HG03354 (cell line): ENCODE measurements around the gene COL1A1.
A peak's percentile ranks its signal among the peaks of the same experiment; 100 is the strongest.

Experiments
- ATAC-seq: cut with Tn5 transposase; IDR thresholded peaks from one replicate; pipeline ENCODE4 v1.9.1; 2021; ENCODE audit warnings: mild to moderate bottlenecking; ENCODE audit not compliant: unreplicated experiment, poor library complexity, severe bottlenecking

The COL1A1 gene

GRCh38 chr17:50203604-50204345 lies 2.3 kb upstream of the COL1A1 start:
- ATAC-seq: no peak

GRCh38 chr17:50203086-50203485 lies 1.7 kb upstream of the COL1A1 start:
- no peak for ATAC-seq

DNA sequence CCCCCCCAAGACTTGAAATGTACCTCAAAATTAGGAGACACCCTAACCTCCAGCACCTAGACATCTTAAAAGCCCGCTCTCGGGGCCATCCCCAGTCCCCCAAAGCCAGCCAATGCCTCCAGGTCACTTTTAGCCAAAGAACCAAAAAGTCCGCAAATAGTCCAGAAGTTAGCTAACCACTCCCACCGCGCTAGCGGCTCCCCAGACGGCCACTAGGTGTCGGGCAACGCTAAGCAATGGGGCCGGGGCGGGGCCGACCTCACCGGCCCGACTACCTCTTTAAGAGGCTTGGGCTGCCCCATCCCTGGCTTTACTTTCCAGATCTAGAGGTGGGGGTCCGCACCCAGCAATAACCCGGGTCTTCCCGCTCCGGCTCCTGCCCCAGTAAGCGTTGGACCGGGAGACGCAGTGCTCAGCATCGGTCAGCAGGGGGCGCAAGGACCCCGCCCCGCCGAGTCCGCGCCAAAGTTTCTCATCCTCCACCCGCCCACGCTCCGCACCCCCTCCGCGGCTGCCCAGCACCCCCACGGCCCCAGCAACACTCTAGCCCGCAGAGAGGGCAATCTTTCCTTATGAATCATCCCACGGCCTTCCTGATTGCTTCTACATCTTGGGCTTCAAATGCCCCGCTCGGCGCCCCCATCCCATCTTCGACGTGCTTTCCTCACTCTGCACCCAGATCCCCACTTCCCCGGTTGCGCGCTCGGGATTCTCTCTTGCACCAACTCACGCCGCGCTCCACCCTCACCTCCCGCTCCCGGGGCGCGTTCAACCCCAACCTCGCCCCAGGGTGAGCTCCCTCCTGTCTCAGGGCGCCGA lies 765 bp downstream of the COL1A1 start:
- peak; percentile 66 for ATAC-seq

GRCh38 chr17:50199803-50200456 lies 1.5 kb downstream of the COL1A1 start:
- peak; percentile 45 for ATAC-seq

- no peak for ATAC-seq
Measured at GRCh38 chr17:50199211-50199802, 2.1 kb downstream of the COL1A1 start.

- ATAC-seq: no peak
Measured at GRCh38 chr17:50198026-50198669, 3.3 kb downstream of the COL1A1 start.

- no peak for ATAC-seq
Measured at GRCh38 chr17:50196826-50197225, 4.6 kb downstream of the COL1A1 start.

- no peak for ATAC-seq
Measured at GRCh38 chr17:50196036-50196435, 5.4 kb downstream of the COL1A1 start.

DNA sequence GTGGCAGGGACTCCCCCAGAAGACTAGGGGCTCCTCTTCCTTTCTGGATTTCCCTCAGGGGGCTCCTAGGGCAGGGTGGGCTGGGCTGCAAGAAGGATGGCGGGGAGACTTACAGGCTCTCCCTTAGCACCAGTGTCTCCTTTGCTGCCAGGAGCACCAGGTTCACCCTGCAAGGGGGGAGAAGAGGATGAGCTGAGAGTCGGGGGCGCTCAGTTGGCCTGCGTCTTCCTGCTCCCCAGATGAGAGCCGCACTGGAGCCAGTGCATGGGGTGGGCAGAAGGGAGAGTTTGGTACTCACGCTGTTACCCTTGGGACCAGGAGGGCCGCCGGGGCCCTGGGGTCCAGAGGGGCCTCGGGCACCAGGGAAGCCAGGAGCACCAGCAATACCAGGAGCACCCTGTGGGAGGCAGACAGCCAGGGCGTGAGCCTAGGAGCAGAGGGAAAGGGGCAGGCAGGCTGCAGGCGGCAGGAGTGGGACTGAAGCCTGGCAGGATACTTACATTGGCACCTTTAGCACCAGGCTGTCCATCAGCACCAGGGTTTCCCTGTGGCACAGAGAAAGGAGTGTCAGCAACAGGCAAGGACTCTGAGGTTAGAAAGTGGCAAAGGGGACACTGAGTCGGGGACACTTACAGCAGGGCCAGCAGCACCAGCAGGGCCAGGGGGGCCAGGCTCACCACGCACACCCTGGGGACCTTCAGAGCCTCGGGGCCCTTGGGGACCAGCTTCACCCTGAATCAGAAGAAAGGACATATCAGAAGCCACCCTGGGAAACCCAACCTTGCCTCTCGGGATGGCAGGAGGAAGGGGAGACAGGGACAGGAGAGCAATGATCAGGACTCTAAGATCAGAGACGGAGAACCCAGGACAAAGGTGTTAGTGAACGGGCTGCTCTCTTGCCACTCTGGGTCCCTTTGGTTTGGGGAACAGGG lies 6.2 kb downstream of the COL1A1 start:
- no peak for ATAC-seq

DNA sequence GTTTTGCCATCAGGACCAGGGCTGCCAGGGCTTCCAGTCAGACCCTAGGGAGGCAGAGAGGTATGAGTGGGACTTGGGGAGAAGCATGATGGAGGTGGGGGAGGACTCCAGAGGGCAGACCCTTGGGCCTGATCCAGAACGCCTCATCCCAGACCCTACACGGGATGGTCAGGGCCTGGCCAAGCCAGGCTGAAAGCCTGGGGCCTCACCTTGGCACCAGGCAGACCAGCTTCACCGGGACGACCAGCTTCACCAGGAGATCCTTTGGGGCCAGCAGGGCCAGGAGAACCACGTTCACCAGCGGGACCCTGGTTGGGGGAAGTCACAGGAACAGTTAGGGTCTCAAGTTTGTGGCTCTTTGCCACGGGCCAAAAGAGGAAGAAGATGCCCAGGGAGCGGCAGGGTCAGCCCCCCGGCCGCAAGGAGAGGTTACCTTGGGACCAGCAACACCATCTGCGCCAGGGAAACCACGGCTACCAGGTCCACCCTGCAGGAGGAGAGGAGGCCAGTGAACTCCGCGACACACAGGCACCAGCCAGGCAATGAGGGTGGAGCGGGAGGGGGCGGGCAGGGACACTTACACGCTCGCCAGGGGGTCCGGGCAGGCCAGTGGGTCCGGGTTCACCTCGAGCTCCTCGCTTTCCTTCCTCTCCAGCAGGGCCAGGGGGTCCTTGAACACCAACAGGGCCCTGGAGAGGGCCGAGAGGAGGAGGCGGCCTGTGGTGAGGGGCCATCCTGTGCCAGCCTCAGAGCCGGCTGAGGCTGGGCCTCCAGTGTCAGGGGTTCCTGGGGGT lies 7.1 kb downstream of the COL1A1 start:
- no peak for ATAC-seq

DNA sequence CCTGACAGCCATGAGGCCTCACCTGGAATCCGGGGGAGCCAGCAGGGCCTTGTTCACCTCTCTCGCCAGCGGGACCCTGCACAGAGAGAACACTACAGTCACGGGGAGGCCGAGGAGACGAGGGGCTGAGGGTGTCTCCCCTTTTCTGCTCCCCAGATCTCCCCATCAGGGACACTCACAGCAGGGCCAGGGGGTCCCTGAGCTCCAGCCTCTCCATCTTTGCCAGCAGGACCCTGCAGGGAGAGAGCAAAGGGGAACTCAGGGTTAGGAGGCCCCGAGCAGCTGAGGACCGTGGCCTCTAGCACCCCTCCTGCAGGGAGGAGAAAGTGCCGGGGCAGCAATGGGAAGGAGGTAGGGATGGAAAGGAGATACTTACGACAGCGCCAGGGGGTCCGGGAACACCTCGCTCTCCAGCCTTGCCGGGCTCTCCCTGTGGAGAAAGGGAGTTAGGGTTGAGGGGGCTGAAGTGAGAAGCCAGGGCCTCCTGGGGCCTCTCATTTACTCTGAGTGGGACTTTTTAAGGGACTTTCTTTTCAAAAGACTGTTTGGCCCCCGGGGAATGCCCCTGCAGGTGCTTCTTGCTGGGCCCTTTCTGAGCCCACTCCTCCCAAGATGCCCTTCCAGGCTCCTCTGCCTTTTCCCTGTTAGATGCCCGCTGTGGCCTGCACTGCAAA lies 8.7 kb downstream of the COL1A1 start:
- ATAC-seq: no peak

- ATAC-seq: no peak
Measured at GRCh38 chr17:50192144-50192617, 9.2 kb downstream of the COL1A1 start.

DNA sequence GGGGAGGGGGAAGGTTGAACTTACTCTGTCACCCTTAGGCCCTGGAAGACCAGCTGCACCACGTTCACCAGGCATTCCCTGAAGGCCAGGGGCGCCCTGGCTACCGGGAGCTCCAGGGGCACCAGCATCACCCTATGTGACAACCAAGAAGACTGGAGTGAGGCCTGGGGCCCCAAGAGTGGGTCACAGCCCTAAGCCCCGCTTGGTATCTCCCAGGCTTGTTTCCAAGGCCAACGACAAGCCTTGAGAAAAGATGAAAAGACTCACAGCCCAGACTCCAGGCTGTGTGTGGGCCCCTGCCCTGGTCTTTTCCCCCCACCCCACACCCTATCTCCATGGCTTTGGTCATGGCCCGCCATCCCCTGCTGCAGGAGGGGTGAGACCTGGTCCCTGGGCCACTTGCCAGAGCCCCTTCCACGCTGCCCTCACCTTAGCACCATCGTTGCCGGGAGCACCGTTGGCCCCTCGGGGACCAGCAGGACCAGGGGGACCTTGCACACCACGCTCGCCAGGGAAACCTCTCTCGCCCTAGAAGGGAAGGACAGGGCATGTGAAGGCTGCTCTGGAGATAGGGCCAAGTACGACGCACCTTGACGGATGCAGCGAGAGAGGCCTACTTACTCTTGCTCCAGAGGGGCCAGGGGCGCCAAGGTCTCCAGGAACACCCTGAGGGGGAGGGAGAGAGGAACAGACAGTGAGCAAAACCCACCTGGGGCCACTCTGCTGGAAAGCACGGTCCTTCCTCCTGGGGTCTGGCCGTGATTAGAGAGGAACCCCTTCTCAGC lies 9.9 kb downstream of the COL1A1 start:
- ATAC-seq: no peak

DNA sequence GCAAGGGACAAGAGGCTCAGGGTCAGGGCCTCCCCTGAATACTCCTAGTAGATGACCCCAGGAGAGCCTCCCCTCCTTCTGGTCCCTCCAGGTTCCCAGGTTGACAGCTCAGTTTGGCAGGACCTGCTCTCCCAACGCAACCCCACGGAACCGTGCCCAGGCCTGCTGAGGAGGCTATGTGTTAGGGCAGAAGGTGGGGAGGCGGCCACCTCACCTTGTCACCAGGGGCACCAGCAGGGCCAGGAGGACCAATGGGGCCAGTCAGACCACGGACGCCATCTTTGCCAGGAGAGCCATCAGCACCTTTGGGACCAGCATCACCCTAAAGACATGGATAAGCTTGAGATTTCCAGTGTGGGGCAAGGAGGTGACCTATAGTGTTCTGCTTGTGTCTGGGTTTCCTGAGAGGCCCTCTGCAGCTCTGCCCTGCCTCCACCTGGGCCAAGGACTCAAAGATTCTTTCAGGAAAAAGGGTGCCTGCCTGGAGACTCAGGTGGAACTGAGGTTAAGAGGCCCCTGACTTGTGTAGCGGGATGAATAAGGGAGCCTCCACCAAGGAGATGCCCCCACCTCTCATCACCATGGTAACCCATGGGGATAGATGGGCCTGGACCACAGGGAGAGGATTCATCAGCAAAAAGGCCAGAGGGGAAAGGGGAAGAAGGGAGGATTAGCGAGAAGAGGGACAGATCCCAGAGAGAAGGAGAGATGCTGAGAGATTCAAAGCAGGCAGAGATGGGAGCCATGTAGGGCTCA lies 10.7 kb downstream of the COL1A1 start:
- no peak for ATAC-seq

GRCh38 chr17:50190293-50190602 lies 11.2 kb downstream of the COL1A1 start:
- ATAC-seq: no peak
